GM19023 (cell line): Measurements from ENCODE around the gene MED12L.

ENCODE experiments used
- ATAC-seq: cut with Tn5 transposase; IDR thresholded peaks from one replicate; pipeline ENCODE4 v1.9.1; 2021; ENCODE audit warnings: mild to moderate bottlenecking, moderate library complexity; ENCODE audit not compliant: unreplicated experiment

MED12L gene

DNA sequence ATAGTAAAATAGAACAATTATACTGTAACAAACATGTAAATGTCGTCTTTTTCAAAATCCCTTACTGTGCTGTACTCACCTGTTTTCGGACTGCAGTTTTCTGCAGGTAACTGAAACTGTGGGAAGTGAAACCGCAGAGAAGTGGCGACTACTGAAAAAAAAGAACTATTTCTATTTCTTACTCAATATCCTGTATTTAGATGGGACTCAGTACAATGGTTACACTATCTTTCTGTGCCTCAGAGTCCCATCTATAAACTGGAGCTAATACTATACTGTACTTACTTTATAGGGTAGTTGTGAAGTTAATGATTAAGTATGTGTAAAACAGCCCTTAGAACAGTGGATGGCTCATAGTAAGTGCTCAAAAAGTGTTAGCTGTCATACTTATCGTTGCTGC lies 313.4 kb downstream of the MED12L start:
- no peak for ATAC-seq

DNA sequence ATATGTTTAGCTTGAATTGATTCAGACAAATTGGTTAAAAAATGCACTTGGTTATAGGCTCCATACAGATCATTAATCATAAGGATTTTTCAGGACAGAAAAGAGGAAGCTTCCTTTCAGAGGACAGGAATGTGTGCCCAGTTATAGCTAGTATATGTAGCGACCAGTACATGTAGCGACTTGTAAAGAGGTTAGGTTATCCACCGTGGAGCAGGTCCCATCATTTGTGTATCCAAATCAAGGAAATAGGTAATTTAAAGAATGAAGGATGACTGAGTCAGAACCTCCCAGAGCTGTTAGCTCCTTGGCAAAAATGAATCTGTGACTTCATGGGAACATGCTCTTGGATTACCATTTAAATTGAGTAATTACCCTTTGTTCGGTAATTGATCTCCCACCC lies 314.9 kb downstream of the MED12L start:
- no peak for ATAC-seq

DNA sequence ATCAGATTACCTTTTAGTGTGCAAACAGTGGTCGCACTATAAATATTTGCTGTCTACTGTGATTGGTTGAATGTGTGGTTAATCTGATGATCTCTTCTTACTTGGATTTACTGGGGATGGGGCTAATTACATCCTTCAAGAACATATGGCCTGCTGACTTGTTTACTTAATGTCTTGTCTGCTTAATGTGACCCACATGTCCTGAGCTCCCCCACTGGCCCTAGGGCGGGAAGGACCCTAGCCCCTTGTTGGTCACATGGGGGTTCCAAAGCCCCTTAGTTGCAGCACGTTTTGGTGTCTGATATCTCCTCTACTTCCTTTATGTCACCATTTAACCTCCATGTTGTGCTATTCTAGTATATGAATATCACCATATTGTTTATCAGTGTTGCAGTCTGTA lies 316.9 kb downstream of the MED12L start:
- ATAC-seq: no peak

DNA sequence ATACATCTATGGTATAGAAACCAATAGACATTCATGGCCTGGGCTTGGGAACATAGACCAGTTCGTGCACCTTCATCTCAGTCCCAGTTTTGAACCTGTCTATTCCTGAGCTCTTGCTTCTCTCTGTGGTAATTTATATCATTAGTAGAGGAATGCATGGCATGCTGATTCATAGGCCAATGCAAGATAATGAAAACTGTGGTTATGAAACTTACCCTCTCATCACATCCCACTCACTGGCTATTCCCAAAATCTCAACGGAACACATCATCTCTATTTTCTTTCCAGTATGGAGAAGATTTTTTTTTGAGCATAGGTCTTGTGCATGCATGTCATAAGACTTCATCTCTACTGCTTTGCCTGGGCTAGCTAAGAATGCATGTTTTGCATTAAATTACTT lies 317.8 kb downstream of the MED12L start:
- ATAC-seq: no peak

DNA sequence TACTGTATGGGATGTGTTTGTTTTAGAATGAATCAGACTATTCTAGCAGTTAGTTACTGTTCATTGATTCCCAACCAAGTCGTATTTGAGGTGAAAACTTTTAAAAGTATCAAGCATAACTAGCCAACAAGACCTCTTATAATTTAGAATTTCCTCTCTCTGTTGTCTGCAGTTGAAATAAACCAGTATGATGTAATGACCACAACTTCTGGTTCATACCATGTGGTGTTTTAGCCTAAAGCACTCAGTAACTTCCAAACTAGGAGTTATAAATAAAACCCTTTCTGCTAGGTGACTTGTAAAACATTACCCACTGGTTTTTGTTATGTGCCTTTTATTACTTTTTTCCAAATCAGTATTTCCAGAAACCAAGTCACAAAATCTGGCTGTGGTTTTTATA lies 318.9 kb downstream of the MED12L start:
- ATAC-seq: no peak

DNA sequence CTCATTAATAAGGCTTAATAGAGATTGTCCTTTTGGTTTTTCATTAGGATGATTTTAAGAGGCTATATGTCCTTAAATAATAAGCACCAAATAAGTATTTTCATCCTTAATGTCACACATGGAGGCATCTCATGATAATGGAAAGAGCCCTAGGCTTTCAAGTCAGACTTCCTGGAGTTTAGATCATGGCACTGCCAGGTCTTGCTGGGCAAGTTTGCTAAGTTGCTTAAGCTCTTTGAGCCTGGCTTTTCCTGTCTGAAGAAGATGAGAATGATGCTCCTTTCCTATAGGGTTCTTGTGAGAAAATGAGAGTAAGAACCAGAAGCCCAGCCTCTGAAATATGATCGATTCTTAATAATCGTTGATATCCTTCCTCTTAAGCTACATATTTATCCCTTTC lies 322.5 kb downstream of the MED12L start:
- ATAC-seq: no peak

DNA sequence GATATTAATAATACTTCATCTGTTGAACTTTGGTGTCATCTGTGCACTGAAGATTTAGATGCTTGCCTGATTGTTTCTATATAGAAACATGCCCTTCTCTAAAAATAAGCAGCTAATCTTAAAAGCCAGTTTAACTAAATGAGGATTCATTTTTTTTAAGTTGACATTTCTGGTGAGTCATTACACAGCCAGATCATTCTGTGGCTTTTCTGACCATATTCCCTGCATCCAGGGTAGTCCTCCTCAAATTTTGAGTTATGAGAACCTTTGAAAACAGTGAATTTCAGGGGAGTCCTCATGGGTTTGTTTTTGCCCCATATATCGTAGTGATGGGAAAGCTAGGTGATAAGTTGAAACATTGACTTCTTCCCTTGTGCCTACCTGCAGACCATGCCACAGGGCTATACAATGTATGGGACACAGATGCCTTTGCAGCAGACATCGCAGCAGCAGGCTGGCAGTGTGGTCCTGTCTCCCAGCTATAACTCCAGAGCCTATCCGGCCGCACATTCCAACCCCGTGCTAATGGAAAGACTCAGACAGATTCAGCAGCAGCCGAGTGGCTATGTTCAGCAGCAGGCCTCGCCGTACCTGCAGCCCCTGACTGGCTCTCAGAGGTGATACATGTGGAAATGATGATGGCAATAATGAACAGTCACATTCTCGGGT lies 325.6 kb downstream of the MED12L start:
- no peak for ATAC-seq

DNA sequence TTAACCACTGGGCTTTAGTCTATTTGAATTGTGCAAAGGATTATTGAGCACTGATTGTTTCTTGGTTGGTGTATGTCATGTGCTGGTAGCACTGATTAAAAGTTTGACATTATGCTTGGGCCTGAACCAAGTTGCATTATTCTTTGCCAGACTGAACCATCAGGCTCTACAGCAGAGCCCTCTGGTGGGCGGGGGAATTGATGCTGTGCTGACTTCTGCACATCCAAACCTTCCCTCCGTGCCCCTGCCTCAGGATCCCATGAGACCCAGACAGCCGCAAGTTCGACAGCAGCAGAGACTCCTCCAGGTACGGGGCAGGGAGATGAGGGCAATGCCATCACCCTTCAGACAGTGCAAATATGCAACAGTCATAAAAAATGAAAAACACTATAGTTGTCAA lies 327.5 kb downstream of the MED12L start:
- ATAC-seq: no peak

DNA sequence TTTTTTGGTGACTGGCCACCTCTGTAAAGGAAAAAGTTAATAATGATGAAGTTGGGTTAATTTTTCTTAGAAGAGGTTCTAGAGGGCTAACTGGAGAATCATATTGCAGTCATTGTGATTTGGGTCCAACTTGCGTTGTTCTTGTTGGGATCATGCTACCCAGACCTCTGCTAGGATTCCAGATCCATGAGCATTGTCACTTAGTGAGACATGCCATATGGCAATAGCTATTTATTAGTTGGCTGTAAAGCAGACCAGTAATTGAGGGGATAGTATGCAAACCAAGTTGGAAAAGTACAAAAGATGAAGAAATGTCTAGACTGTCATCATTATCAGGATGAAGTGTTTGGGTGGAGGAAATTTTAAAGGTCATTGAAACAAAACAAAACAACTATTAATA lies 329.8 kb downstream of the MED12L start:
- ATAC-seq: no peak

DNA sequence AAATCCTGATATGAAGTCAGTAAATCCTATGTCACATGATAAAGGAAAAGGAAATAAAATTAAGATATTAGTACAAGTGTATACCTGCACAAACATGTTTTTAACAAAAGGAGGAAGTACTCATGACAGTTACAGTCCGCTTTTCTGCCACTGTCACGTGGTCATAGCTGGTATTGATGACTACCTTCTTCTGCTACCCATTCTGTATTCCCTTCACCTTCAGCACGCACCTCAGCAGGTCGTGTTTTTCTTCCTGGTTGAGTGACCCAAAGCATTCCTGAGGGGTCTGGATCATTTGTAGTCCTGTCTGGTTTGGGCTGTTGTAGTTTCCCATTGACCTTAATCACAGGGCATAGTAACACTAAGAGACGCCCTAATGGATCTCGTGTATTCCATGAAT lies 334.3 kb downstream of the MED12L start:
- no peak for ATAC-seq

DNA sequence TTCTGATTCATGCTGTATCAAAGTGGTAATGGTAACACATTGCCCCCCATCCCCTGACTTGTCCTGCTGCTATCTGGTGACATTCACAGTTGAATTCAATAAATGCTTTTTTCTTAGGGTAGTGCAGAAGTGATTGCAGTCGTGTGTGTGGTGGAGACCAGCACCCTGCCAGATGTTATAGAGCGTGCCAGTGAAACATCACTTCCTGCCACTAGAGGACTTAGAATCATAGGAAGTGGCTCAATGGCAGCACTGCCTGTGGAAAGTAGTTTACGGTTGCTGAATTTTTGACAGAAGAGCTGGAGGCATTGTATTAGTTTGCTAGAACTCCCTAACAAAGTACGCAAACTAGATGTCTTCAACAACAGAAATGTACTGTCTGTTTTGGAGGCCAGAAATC lies 336.5 kb downstream of the MED12L start:
- no peak for ATAC-seq

DNA sequence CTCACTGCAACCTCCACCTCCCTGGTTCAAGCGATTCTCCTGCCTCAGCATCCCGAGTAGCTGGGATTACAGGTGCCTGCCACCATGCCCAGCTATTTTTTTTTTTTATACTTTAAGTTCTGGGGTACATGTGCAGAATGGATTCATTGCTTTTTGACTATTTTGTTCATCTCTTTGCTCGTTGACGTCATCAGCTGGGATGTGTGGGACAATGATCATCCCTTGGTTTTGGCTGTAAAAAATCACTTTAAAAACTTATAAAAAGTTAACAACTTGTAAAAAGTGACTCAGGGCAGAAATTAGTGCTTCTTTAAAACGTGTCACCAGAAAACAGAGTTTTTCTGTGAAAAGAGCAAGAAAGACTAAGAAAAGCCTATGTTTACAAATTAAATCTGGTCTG lies 337.6 kb downstream of the MED12L start:
- no peak for ATAC-seq

DNA sequence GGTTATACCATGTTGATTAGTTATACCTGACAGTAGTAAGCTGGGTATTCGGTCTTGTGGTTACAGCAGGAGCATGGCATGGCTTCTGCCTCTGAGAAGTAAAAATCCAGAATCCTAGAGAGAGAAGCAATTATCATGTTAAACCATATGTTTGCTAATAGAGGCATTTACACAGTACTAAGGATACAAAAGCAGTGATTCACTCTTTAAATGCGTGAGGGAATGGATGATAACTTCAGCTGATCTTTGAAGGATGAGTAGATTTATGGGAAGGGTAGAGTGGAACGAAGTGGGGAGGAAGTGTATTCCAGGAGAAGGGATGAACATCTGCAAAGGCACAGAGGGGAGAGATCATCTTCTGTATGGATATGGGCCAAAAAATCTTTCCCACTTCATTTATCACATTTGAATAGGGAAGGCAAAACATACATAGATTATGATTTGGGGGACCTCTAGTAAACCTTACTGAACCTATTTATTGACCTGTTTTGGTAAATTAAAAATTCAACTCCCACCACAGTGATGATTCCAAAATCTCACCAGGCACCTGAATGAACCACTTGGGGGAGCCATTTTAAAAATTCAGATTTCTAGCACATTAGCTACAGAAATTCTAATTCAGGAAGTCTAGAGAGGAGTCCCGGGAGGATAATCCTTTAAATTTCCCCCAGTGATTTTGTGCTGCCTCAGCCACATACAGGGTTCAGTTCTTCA lies 340.3 kb downstream of the MED12L start:
- peak; percentile 29 for ATAC-seq

DNA sequence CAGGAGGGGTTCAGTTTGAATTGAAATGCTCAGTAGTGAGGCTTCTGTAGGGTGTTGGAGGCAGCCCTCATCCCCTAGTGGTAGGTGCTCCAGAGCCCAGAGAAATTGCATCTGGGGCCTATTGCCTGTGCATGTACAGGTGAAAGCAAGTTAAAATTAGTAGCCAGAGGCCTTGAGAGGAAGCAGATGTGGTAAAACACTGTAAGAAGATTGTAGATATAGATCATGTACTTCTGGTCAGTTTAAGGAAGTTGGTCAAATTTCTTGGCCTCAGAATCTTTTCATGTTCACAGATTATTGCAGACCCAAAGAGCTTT lies 340.8 kb downstream of the MED12L start:
- peak; percentile 48 for ATAC-seq

DNA sequence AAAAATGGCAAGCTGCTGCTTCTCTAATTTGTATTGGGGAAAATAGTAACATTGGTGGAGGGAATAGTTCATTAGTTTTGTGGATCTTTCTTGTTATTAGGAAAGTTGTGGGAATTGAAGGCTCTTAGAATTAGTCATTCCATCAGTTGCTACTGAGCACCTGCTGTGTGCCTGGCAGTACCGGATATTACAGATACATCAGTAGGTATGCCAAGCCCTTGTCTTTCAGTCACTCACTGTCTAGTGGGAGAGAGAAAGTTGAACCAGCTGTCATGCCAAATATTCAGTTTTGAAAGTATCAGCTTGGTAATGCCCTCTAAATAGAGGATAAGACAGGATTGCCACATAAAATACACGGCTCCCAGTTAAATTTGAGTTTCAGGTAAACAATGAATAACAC lies 342.9 kb downstream of the MED12L start:
- no peak for ATAC-seq

DNA sequence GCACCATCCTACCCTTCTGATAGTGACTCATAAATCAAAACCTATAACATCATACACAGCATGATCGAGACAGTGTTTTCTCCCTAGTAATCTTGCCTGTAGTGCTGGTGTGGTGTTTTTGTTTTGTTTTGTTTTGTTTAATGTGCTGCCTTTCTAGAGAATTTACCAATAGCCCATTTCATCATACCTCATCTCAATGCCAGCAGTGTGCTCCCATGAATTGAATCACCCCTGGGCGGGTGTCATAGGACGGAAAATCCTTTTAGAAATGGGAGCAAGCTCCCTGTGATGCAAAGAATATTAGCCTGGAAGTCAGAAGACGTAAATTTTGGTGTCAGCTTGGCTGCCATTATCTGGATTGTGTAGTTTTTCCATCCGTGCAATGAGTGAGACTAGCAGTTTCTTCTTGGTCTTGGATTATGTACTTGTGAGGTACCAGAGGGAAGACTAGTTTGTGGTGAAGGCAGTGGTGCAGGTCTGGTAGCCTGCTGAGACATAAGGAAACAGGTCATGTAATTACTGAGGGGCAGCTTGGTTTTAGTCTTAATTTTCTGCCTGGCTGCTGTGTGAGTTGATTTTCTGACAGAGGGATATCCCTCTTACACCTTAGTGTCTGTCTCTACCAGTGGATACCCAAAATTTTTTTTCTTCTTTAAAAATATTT lies 345.5 kb downstream of the MED12L start:
- no peak for ATAC-seq

DNA sequence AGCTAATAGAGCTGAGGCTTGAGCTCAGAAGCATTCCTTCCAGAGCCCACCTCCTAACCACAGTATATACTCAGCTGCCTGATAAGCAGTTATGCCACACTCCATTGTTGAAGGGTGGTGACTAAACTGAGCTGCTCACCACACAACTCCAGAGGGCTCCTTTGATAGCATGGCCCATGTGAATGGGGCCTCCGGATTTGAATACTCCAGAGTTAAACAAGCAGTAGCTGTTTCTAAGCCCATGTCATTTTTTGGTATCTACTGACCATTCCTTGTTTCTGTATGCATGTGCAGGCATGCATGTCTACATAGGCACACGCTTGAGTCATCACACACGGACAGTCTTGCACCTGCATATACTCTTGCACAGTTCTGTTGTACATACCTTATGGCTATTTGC lies 346.5 kb downstream of the MED12L start:
- no peak for ATAC-seq

DNA sequence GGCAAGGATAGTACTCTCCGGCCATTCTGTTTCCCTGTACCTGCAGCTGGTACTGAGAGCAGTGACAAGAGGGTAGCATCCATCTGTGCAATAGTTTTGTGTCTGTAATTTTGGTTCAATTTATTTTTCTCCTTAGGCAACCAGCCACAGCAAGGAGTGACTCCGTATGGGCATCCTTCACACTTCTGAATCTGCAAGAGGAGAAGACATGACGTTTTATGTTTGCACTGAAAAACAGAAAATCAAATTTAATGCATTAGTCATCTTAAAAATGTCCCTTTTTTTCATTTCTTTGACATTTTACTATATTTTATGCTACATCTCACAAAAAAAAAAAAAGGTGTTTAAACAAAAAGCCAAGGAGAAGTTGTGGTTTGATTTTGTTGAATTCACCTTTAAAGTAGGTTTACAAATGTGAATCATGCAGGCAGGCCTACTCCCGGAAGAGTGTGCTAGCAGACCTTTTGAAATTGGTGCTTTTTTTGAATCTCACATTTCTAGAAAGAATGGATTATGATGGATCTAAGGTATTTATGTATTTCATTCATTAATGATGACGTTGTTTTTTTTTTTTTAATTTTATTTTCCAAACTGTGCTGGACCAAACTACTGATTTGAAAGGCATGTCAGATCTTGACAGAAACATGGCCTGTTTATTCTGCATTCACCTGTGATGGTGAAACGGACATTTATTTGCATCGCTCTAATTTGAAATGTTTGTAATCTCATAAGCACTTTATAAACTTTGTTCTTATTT lies 347.3 kb downstream of the MED12L start:
- ATAC-seq: no peak

DNA sequence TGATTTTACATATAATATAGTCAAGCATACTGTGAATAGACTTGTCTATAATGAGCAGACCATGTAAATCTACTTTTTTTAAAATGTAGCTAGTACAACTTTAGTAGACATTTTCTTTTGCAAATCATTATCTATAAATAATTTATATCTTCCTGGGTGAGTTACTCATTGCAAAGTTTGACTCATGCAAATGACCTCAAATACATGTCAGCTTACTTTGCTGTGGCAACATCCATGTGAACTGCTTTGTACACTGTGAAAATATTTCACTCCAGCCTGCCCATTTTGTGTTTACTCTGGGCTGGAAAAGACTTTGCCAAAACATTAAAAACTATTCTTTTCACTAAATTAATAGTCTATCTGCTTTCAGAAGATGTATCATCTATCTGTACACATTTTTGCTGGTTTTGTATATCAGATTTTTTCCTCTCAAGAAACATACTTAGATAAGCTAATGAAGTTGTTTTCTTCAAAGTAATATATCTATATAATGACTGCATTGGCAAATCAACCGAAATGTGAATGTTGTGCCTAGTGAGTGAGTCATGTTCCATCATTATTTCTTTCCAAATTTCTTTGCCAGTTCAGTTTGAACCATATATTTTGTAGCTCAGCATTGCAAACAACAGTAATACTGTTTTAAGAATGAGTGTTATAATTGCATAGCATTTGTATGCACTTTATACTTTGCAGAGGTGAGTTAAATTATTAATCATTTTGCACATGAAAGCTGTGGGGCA lies 348.9 kb downstream of the MED12L start:
- ATAC-seq: no peak

DNA sequence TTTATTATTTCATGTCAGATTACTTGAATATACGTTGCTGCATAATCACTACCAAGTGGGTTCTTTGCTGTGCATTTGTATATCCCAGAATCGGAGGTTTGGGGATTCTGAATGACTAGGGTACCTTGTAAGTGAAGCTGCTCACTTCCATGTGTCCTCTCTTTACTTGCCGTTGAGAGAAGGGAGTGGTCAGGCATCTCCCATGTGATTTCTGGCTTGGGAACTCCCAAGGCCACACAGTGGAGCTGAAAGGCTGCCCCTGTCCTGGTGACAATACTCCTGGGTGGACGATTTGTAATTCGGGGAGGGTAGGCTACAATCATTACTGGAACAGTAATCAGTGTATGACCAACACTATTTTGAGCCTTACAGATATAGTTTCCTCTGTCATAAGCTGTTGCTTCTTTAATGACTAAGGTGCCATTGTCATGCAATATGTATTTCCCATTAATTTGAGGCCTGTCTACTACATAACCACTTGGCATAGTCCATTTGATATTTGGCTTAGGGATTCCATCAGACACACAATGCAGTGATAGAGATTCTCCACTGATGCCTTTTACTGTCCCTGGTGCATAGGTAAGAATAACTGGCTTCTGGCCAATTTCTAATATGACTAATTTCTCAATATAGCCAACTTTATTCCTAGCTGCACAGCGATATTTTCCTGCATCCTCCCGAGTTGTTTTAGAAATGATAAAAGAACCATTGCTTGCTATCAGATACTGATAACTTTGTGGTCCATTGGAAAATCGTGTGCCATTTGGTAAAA lies 351.4 kb downstream of the MED12L start:
- no peak for ATAC-seq
